GM18951 (cell line): ENCODE measurements around the gene VTCN1.

ENCODE experiments used
- POLR2A ChIP-seq: IDR thresholded peaks from 4 replicates; pipeline ENCODE4 v1.6.1; 2011; ENCODE audit warnings: mild to moderate bottlenecking; ENCODE audit not compliant: insufficient read length, insufficient read depth; ENCODE audit errors: extremely low read depth
- in situ Hi-C: fragments of 300-500 bp; cut with MboI; formaldehyde crosslinking; loops from one replicate; pipeline ENCODE4 v1.12.0; 2022; ENCODE audit warnings: low sequenced_read_pairs, mixed read lengths, inconsistent platforms; ENCODE audit not compliant: unreplicated experiment

VTCN1 gene

GRCh38 chr1:117231748-117232373 lies 21.1 kb upstream of the VTCN1 start:
- no peak for TF ChIP-seq POLR2A
- in situ Hi-C loops: no loop called here

GRCh38 chr1:117231312-117231711 lies 20.6 kb upstream of the VTCN1 start:
- TF ChIP-seq POLR2A: no peak
- in situ Hi-C loops: no loop called here

GRCh38 chr1:117229217-117229616 lies 18.5 kb upstream of the VTCN1 start:
- in situ Hi-C loops: no loop called here
- no peak for TF ChIP-seq POLR2A

DNA sequence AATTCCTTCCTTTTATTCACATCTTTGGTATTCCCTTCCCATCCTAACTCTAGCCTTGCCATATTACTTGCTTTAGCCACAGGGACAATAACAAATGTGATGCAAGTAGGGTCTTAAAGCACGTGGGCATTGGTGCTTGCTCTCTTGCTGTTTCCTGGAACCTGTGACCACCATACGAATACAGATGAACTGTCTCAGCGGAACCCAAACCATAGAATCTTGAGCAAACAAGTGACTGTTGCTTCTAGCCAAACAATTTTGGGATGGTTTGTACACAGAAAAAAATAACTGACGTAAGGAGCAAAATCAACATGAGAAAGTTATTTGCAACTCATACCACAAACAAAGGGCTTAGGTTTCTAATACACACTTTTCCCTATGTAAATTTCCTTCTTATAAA lies 15.2 kb upstream of the VTCN1 start:
- in situ Hi-C loops: no loop called here
- no peak for TF ChIP-seq POLR2A

DNA sequence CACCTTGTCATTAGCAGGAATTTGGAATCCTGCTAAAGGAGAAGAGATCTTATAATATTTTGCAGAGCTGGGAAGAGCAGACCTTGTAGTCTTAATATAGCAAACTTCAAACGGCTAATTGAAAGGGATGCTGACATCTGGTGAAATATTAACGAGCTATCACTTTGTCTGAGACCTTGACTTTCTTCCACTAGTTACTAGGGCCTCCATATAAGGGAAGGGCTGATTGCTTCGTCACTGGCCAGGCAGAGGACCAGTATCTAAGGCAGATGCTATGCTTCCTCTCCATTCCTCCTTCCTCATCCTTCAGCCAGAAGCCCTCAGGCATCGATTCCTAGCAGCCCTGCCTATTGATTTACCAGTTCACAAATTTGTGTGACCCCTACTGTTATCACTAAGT lies 6.0 kb upstream of the VTCN1 start:
- TF ChIP-seq POLR2A: no peak
- in situ Hi-C loops: no loop called here

GRCh38 chr1:117215733-117216462 lies 5.2 kb upstream of the VTCN1 start:
- in situ Hi-C loops: no loop called here
- TF ChIP-seq POLR2A: no peak

DNA sequence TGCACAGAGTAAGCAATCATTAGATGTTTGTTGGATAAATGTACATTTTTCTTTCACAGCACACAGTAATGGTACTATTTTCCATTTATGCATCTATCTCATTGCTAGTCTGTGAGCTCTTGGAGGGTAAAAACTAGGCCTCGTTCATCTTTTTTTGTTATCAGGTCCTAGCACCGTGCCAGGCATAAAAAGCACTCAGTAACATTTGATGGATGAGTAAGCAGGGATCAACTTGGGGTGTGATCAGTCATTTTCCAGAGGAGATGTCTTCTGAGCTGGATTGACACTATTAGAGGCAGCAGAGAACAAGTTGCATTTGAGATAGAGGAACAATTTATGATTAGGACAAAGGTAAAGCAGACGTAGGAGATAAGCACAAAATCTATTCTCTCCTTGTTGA lies 4.3 kb upstream of the VTCN1 start:
- in situ Hi-C loops: no loop called here
- no peak for TF ChIP-seq POLR2A

- TF ChIP-seq POLR2A: no peak
- in situ Hi-C loops: no loop called here
Measured at GRCh38 chr1:117213046-117213445, 2.3 kb upstream of the VTCN1 start.

- in situ Hi-C loops: no loop called here
- TF ChIP-seq POLR2A: no peak
Measured at GRCh38 chr1:117210386-117210785, 341 bp downstream of the VTCN1 start.

- in situ Hi-C loops: no loop called here
- TF ChIP-seq POLR2A: no peak
Measured at GRCh38 chr1:117209094-117209493, 1.6 kb downstream of the VTCN1 start.

GRCh38 chr1:117208580-117208979 lies 2.1 kb downstream of the VTCN1 start:
- no peak for TF ChIP-seq POLR2A

DNA sequence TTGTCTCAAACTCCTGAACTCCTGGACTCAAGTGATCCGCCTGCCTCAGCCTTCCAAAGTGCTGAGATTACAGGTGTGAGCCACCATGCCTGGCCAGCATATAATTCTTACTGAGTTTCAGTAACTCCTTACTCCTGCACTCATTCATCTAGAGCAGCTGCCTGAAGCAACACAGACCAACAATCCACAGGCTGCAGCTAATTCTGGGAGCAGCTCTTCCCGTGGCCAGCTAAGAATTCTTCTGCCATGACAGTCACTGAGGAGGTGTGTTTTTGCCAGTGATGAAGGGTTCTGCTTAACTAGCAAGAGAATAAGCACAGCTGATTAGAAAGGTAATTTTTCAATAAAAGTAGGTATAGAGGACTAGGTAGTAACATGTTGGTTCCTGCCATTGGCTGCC lies 5.4 kb downstream of the VTCN1 start:
- in situ Hi-C loops: no loop called here
- TF ChIP-seq POLR2A: no peak

More at GRCh38 chr1:117208580-117208979, 2.1 kb downstream of the VTCN1 start:
- in situ Hi-C loops: no loop called here

DNA sequence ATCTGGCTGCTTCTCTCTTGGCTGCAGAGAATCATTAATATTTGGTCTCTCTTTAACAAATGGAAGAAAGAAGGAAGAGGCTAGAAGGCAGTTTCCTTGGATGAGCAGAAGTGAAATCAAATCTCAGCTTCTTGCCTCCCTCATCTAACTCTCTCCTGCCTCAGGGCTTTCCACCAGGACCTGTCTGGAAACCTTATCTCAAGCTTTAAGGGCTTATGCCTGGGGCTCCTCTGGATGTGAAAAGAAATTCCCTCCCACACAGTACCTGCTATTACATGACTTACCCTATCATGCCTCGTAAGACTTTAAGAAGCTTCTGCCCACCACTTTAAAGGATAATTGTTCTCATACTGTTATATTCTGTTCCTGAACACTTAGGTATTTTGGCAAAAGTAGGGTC lies 8.9 kb downstream of the VTCN1 start:
- TF ChIP-seq POLR2A: no peak
- in situ Hi-C loops: no loop called here

- TF ChIP-seq POLR2A: no peak
- in situ Hi-C loops: no loop called here
Measured at GRCh38 chr1:117198097-117198496, 12.6 kb downstream of the VTCN1 start.
